GM19043 (cell line): ENCODE results near the gene COQ6.
"Not testable (repeated sequence)": the region's sequence is repeated elsewhere in the genome, so short reads cannot be mapped to it uniquely, and the experiment has no call there.

Experiments used
- ATAC-seq: cut with Tn5 transposase; IDR thresholded peaks from one replicate; pipeline ENCODE4 v1.9.1; 2021; ENCODE audit warnings: low read depth; ENCODE audit not compliant: unreplicated experiment

COQ6 gene

DNA sequence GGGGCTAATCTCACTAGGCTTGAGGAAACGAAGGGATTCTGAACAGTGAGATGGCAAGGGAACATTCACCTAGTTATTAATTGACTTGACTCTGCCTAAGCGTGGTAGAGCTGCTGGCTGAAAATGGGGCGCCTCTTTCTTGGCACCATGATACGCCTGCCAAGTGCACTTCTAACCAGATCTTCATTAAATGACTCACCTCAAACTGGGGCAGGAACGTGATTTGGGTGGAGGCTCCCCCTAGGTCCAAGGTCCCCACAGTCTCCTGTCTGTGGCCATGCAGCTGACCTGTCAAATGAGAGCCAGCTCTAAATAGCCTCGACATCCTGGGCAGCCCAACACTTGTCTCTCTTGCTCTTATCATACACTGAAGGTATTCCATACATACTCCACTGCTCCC, 26.0 kb downstream of the COQ6 start:
- ATAC-seq: no peak

DNA sequence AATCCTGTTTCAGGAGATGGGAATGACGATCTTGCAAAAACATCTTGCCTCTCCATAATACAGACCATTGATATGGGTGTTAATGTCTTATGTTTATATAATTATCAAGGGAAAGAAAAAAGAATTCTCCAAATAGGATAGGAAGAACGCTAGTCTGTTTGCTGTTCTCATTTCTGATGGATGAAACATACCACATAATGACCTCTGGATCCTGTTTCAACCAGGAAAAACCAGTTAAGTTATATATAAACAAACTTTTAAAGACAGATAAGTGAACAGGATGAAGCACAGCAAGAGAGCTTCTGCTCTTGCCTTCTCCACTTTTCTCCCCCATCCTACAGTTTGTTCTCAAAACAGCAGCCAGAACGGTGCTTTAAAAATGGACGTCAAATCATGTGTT, 27.8 kb downstream of the COQ6 start:
- ATAC-seq: no peak

DNA sequence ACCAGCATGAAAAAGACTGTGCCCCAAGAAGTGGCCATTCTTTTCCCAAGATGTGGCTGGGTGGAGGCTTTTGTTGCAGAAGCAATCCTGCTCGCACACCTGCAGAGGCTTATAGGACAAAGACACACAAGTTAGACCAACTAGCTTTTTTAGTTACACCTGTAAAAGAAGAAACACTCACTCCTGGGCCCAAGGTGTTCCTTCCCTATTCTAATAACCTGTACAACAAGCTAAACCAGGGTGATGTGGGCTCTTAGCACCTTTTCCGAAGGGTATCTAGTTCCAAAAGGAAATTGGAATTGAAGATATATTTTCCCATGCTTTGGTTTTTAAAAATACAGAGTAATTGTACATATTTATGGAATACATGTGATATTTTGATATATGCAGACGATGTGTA, 38.0 kb downstream of the COQ6 start:
- no peak for ATAC-seq

DNA sequence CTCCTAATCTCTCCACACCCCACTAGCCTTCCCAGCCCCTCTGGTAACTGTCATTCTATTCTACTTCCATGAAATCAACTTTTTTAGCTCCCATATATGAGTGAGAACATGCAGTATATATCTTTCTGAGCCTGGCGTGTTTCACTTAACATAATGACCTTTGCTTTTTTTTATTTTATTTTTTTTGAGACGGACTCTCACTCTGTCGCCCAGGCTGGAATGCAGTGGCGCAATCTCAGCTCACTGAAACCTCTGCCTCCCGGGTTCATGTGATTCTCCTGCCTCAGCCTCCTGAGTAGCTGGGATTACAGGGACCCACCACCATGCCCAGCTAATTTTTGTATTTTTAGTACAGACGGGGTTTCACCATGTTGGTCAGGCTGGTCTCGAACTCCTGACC, 38.6 kb downstream of the COQ6 start:
- ATAC-seq: not testable (repeated sequence)

DNA sequence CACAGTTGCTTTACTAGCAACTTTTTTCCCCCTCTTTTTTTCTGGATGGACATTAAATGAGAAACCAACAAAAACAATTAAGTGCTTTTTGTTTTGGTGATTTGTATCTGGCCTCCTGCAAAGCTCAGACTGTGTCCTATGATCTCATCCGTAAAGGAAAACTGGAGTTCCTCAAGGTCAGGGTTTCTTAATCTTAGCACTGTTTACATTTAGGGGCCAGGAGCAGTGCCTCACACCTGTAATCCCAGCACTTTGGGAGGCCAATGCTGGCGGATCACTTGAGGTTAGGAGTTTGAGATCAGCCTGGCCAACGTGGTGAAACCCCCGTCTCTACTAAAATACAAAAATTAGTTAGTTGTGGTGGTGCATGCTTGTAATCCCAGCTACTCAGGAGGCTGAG, 41.0 kb downstream of the COQ6 start:
- no peak for ATAC-seq

DNA sequence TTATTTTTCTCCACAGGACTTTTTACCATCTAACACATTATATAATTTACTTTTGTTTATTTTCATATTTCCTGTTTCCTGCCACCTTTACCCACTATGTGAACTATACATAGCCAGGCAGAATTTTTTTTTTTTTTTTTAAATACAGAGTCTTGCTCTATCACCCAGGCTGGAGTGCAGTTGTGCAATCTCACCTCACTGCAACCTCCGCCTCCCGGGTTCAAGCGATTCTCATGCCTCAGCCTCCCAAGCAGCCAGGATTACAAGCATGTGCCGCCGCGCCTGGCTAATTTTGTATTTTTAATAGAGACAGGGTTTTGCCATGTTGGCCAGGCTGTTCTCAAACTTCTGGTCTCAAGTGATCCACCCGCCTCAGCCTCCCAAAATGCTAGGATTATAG, 44.8 kb downstream of the COQ6 start:
- not testable (repeated sequence) for ATAC-seq

DNA sequence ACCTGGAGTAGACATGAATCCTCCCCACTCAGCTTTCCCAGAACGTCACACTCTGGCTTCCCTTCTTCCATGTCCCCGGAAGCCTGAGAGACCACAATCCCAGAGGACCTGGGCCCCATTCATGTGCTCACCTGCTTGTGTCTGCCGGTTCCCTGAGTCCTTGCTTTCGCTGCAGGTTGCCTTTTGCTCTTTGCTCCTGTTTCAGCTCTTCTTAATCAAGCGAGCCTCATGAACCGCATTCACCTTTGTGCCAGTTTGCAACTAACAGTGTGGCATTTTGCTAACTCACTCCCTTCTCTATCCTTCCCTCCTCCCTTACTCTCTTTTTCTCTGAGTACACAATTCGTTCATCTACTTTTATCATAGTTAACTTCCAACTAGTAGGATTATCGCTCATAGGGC, 45.9 kb downstream of the COQ6 start:
- ATAC-seq: no peak

DNA sequence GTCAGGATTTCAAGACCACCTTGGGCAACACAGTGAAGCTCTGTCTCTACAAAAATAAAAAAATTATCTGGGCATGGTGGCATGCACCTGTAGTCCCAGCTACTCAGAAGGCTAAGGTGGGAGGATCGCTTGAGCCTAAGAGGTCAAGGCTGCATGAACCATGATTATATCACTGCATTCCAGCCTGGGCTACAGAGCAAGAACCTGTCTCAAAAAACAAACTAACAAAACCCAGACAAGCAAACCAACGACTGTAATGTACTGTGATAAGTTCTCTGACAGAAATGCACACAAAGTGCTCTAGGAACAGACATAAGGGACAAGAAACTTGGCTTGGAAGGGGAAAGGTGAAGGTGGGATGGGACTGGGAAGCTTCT, 46.6 kb downstream of the COQ6 start:
- no peak for ATAC-seq

DNA sequence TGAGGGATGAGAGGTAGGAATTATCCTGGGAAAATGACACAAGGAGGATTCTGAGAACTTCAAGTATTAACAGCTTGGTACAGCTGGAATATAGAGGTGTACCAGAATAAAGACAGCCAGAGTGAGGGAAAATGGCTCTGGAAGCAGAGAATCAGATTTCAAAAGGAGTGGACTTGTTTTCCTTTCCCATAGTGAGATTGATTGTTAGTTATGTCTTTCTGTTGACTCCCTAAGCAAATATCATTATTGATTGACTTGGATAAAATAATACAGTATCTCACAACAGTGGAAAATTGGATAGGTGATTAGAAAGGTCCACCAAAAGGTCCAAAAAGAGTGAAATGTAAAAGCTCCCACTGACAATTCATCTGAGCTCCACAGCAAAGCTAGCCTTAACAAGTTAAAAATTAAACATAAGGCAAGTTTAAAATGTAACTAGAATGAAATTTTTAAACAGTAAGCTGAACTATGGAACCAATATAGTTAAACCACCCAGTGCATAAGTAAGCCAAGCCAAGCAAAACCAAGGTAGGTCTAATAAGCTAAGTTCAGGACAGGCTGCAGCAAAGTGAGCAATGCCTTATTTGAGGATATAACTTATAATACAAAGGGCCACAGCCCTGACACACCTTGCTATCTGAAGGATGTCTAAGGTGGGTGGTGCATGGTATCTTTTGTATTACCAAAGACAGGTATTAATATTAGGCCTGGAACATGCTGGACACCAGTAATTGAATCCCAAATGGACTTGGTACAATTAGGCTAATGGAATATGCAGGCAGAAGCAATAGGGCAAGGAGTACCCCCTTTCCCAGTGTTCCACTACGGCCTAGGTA, 47.2 kb downstream of the COQ6 start:
- no peak for ATAC-seq

DNA sequence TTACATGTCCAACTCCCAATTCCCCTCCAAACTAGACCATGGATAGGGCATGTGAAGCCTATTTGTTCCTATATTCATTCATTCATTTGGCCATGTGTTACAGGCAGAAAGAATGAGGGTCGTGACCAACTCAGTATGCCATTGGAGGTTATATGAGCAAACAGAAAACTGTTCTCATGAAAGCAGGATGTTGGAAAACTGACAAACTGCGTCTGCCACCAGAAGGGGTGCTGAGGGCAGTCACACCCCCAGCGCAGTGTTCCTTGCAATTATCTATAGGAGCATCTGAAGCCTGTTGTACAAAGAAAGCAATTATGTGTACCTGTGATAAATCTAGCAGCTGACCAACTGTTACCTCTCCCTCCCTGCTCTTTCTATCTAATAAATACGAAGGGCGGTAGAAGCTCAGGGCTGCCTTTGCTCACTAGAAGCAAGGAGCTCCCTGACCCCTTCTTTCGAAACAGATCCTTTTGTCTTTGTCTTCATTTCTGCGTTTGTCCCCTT, 47.9 kb downstream of the COQ6 start:
- ATAC-seq: no peak

DNA sequence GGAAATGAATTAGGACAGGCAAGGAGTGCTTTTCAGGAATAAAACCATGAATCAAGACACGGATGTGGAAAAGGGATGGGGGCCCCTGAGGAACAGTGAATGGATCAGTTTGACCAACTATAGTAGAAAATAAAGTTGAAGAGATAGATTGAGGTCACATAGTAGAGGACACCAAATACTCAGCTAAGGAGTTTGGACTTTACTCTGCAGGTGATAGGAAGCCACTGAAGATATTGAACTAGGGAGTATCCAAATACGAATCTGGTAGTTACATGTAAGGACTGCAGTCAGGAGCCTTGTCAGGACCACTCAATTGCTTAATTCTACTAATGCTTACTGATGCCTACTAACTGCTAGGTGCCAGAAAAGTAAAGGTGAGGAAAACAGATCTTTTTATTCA, 48.6 kb downstream of the COQ6 start:
- no peak for ATAC-seq

DNA sequence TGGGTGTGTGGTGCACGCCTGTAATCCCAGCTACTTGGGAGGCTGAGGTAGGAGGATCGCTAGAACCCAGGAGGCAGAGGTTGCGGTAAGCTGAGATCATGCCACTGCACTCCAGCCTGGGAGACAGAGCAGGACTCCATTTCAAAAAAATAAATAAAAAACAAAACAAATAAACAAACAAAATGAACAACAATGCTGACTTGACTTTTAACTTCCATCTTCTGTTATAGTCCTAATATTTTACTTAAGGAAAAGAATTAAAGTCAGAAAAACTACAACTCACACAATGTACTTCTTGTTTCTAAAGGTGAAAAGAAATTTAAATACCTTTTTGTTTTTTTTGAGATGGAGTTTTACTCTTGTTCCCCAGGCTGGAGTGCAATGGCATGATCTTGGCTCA, 55.6 kb downstream of the COQ6 start:
- ATAC-seq: not testable (repeated sequence)

DNA sequence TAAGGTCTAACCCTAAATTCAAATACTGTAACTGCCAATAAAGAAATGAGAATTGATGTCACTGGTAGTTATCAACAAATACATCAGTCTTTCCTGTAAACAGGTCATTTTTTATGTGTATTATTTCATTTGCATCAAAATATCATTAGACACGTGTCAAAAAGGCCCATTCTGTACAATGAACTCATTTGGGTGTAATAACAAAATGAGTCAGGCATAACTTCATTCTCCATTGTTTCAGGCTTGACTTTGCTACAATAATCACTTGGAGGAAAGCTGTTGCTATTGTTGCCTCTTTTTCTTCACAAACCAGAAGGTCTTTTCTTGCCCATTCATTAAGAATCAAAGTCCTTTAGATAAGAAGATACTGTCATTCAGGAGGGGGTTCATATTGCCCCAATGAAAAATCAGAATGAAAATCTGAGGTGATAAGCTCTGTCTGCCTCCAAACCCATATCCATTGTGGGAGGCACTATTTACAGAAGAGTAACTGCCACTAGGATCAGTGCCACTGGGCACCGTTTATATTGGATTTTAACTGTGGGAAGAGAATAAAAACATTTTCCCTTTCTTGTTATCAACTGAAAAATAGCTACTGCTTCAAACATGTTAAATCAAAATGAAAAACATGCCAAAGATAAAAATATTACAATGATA, 58.9 kb downstream of the COQ6 start:
- no peak for ATAC-seq
